ENCODE data around the gene ZCWPW1. TPM values are rescaled to one million over a fixed set of nuclear protein-coding genes. Genes with fewer than 3 reads are reported as not detected.
"Not testable (repeated sequence)": the region's sequence is repeated elsewhere in the genome, so short reads cannot be mapped to it uniquely, and the experiment has no call there.

The ZCWPW1 gene
- total and polyA plus RNA-seq, 2 donors (not counting 1 experiment from before 2014, with no cell fraction given): 1.1 to 2.8 TPM

- TF ChIP-seq CTCF (conservative IDR thresholded peaks at IDR 0.05 in 1 of 2, IDR thresholded peaks at IDR 0.05 in 1 of 2; ENCODE audit: low read depth in 1 of 2, low read length in 2 of 2): no peak
- TF ChIP-seq EZH2 (IDR thresholded peaks at IDR 0.05; ENCODE audit: low read length, missing control alignments): no peak
- no peak overlapping the region for H3K4me3 ChIP-seq (replicated peaks in 1 of 4; ENCODE audit: control extremely low read depth in 1 of 4, insufficient read depth in 1 of 4, low read depth in 3 of 4, low read length in 4 of 4)
- DNase-seq (ENCODE audit: low read depth in 2 of 2): no peak
Observed at GRCh38 chr7:100384628-100385294, 43.7 kb downstream of the ZCWPW1 start.

DNA sequence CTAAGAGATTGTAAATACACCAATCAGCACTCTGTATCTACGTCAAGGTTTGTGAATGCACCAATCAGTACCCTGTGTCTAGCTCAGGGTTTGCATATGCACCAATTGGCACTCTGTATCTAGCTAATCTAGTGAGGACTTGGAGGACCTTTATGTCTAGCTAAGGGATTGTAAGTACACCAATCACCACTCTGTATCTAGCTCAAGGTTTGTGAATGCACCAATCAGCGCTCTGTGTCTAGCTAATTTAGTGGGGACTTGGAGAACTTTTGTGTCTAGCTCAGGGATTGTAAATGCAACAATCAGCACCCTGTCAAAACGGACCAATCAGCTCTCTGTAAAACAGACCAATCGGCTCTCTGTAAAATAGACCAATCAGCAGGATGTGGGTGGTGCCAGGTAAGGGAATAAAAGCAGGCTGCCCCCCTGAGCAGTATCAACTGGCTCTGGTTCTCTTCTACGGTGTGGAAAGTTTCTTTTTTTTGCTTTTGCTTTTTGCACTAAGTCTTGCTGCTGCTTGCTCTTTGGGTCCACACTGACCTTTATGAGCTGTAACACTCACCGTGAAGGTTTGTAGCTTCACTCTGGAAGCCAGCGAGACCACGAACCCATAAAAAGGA, 46.2 kb downstream of the ZCWPW1 start:
- not testable (repeated sequence) for H3K36me3 ChIP-seq (ENCODE audit: control insufficient read depth, insufficient read depth, low read length); H2AFZ ChIP-seq (ENCODE audit: low read length); H3K9ac ChIP-seq (ENCODE audit: insufficient read depth, low read length); H3K4me2 ChIP-seq (ENCODE audit: extremely low read depth, insufficient read depth, low read length); H3K4me3 ChIP-seq (replicated peaks in 1 of 4; ENCODE audit: control extremely low read depth in 1 of 4, insufficient read depth in 1 of 4, low read depth in 3 of 4, low read length in 4 of 4); H3K27me3 ChIP-seq (ENCODE audit: control insufficient read depth, insufficient read depth, low read length); H4K20me1 ChIP-seq (ENCODE audit: control insufficient read depth, extremely low read depth, insufficient read depth, low read length); H3K4me1 ChIP-seq (ENCODE audit: control insufficient read depth, extremely low read depth, insufficient read depth, low read length); H3K79me2 ChIP-seq (ENCODE audit: control insufficient read depth, insufficient read depth, low read length); H3K27ac ChIP-seq (ENCODE audit: insufficient read depth, low read length); DNase-seq (ENCODE audit: low read depth in 2 of 2); H3K9me3 ChIP-seq (ENCODE audit: control insufficient read depth, insufficient read depth, low read depth, low read length)

More at GRCh38 chr7:100384628-100385294, 43.7 kb downstream of the ZCWPW1 start:
- Histone ChIP-seq H3K27ac (ENCODE audit: insufficient read depth, low read length) (no peak overlapping the region), H4K20me1 (ENCODE audit: control insufficient read depth, extremely low read depth, insufficient read depth, low read length) (no peaks in the 10 kb centered on the region), H3K27me3 (ENCODE audit: control insufficient read depth, insufficient read depth, low read length) (no peaks in the 10 kb centered on the region), H3K9me3 (ENCODE audit: control insufficient read depth, insufficient read depth, low read depth, low read length) (no peaks in the 10 kb centered on the region), H3K4me1 (ENCODE audit: control insufficient read depth, extremely low read depth, insufficient read depth, low read length) (no peaks in the 10 kb centered on the region), H3K9ac (ENCODE audit: insufficient read depth, low read length) (no peak overlapping the region), H3K4me2 (ENCODE audit: extremely low read depth, insufficient read depth, low read length) (no peak overlapping the region), H3K36me3 (ENCODE audit: control insufficient read depth, insufficient read depth, low read length) (no peaks in the 10 kb centered on the region), H3K79me2 (ENCODE audit: control insufficient read depth, insufficient read depth, low read length) (no peaks in the 10 kb centered on the region), H2AFZ (ENCODE audit: low read length) (no peak overlapping the region)

DNA sequence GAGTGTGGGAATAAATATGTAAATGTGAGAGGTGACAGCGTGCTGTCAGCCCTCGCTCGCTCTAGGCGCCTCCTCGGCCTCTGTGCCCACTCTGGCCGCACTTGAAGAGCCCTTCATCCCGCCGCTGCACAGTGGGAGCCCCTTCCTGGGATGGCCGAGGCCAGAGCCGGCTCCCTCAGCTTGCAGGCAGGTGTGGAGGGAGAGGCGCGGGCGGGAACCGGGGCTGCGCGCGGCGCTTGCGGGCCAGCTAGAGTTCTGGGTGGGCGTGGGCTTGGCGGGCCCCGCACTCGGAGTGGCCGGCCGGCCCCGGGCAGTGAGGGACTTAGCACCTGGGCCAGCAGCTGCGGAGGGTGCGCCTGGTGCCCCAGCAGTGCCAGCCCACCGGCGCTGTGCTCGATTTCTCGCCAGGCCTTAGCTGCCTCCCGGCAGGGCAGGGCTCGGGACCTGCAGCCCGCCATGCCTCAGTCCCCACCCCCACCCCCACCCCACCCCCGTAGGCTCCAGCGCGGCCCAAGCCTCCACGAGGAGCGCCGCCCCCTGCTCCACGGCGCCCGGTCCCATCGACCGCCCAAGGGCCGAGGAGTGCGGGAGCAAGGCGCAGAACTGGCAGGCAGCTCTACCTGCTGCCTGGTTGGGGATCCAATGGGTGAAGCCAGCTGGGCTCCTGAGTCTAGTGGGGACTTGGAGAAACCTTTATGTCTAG, 46.8 kb downstream of the ZCWPW1 start:
- not testable (repeated sequence) for H3K27ac ChIP-seq (ENCODE audit: insufficient read depth, low read length); H3K9ac ChIP-seq (ENCODE audit: insufficient read depth, low read length); DNase-seq (ENCODE audit: low read depth in 2 of 2); H3K4me2 ChIP-seq (ENCODE audit: extremely low read depth, insufficient read depth, low read length); H4K20me1 ChIP-seq (ENCODE audit: control insufficient read depth, extremely low read depth, insufficient read depth, low read length); H2AFZ ChIP-seq (ENCODE audit: low read length); H3K4me3 ChIP-seq (replicated peaks in 1 of 4; ENCODE audit: control extremely low read depth in 1 of 4, insufficient read depth in 1 of 4, low read depth in 3 of 4, low read length in 4 of 4); H3K36me3 ChIP-seq (ENCODE audit: control insufficient read depth, insufficient read depth, low read length); H3K79me2 ChIP-seq (ENCODE audit: control insufficient read depth, insufficient read depth, low read length); H3K9me3 ChIP-seq (ENCODE audit: control insufficient read depth, insufficient read depth, low read depth, low read length); H3K27me3 ChIP-seq (ENCODE audit: control insufficient read depth, insufficient read depth, low read length); H3K4me1 ChIP-seq (ENCODE audit: control insufficient read depth, extremely low read depth, insufficient read depth, low read length)

GRCh38 chr7:100380196-100380595, 48.3 kb downstream of the ZCWPW1 start:
- Histone ChIP-seq H2AFZ (ENCODE audit: low read length) (no peak overlapping the region), H3K79me2 (ENCODE audit: control insufficient read depth, insufficient read depth, low read length) (no peaks in the 10 kb centered on the region), H3K9me3 (ENCODE audit: control insufficient read depth, insufficient read depth, low read depth, low read length) (no peaks in the 10 kb centered on the region), H3K4me3 (replicated peaks in 1 of 4; ENCODE audit: control extremely low read depth in 1 of 4, insufficient read depth in 1 of 4, low read depth in 3 of 4, low read length in 4 of 4) (no peak overlapping the region), H3K4me2 (ENCODE audit: extremely low read depth, insufficient read depth, low read length) (no peak overlapping the region), H3K4me1 (ENCODE audit: control insufficient read depth, extremely low read depth, insufficient read depth, low read length) (no peaks in the 10 kb centered on the region), H3K27ac (ENCODE audit: insufficient read depth, low read length) (no peak overlapping the region), H4K20me1 (ENCODE audit: control insufficient read depth, extremely low read depth, insufficient read depth, low read length) (no peaks in the 10 kb centered on the region), H3K9ac (ENCODE audit: insufficient read depth, low read length) (no peak overlapping the region), H3K36me3 (ENCODE audit: control insufficient read depth, insufficient read depth, low read length) (no peaks in the 10 kb centered on the region), H3K27me3 (ENCODE audit: control insufficient read depth, insufficient read depth, low read length) (no peaks in the 10 kb centered on the region)
- no peak for DNase-seq (ENCODE audit: low read depth in 2 of 2)
- TF ChIP-seq EZH2 (IDR thresholded peaks at IDR 0.05; ENCODE audit: low read length, missing control alignments): no peak
- TF ChIP-seq CTCF (conservative IDR thresholded peaks at IDR 0.05 in 1 of 2, IDR thresholded peaks at IDR 0.05 in 1 of 2; ENCODE audit: low read depth in 1 of 2, low read length in 2 of 2): no peak
